HEK293 (cell line): Measurements from ENCODE around the gene ZNF385D.

Experiments
- CTCF ChIA-PET: fragments of 350-600 bp; formaldehyde crosslinking; extraction: SDS; loops from one replicate; lab custom pipeline; 2021; ENCODE audit warnings: antibody characterized with exemption; lab: Yijun Ruan, JAX
- POLR2A ChIA-PET: fragments of 300-600 bp; formaldehyde crosslinking; extraction: SDS; loops from one replicate; lab custom pipeline; 2020; ENCODE audit warnings: antibody characterized with exemption, inconsistent platforms; lab: Yijun Ruan, JAX
- H3K27ac ChIP-seq: fragments of 200-500 bp; sonication (Bioruptor generic); 2 replicates; pipeline ENCODE4 v1.5.1; 2014; ENCODE audit warnings: low read depth, low read length, control low read depth, inconsistent platforms; ENCODE audit errors: extremely low read depth
- H3K36me3 ChIP-seq, 2 experiments: fragments of 200-500 bp in 1 of 2; sonication (Bioruptor generic) in 1 of 2; 1 replicate in 1 of 2; 2 replicates in 1 of 2; pipeline ENCODE4 v1.5.1; 2014 to 2017; ENCODE audit warnings: inconsistent platforms in 2 of 2, low read length in 2 of 2; ENCODE audit not compliant: control insufficient read depth in 2 of 2, insufficient read depth in 1 of 2
- H3K4me1 ChIP-seq: fragments of 200-500 bp; sonication (Bioruptor generic); 2 replicates; pipeline ENCODE4 v1.5.1; 2014; ENCODE audit warnings: mild to moderate bottlenecking, low read length, inconsistent platforms; ENCODE audit not compliant: control insufficient read depth, insufficient read depth
- H3K4me3 ChIP-seq: 2 replicates; pipeline ENCODE4 v1.5.1; 2011; ENCODE audit warnings: low read depth, mild to moderate bottlenecking, control low read depth, low read length, moderate library complexity
- H3K9me3 ChIP-seq: fragments of 200-500 bp; sonication (Bioruptor generic); 2 replicates; pipeline ENCODE4 v1.5.1; 2014; ENCODE audit warnings: low read depth, low read length, inconsistent platforms; ENCODE audit not compliant: control insufficient read depth, insufficient read depth
- MZF1 ChIP-seq: fragments of 450-650 bp; formaldehyde crosslinking; IDR thresholded peaks from 2 replicates; pipeline ENCODE4 v1.5.1; 2017; ENCODE audit warnings: missing biosample characterization, missing genetic modification characterization, borderline replicate concordance
- SCRT1 ChIP-seq: fragments of 450-650 bp; formaldehyde crosslinking; IDR thresholded peaks from 2 replicates; pipeline ENCODE4 v1.5.1; 2016; ENCODE audit warnings: missing biosample characterization, missing genetic modification characterization, borderline replicate concordance
- WT1 ChIP-seq: fragments of 450-650 bp; formaldehyde crosslinking; IDR thresholded peaks from 2 replicates; pipeline ENCODE4 v1.5.1; 2016; ENCODE audit warnings: missing biosample characterization, missing genetic modification characterization
- ZEB2 ChIP-seq: fragments of 450-650 bp; formaldehyde crosslinking; IDR thresholded peaks from 2 replicates; pipeline ENCODE4 v1.5.1; 2016; ENCODE audit warnings: missing biosample characterization, missing genetic modification characterization
- ZFP3 ChIP-seq: fragments of 450-650 bp; formaldehyde crosslinking; IDR thresholded peaks from 2 replicates; pipeline ENCODE4 v1.5.1; 2016; ENCODE audit warnings: low read depth, missing biosample characterization, missing genetic modification characterization
- ZNF155 ChIP-seq: fragments of 450-650 bp; formaldehyde crosslinking; IDR thresholded peaks from 2 replicates; pipeline ENCODE4 v1.5.1; 2016; ENCODE audit warnings: missing biosample characterization, missing genetic modification characterization
- ZNF211 ChIP-seq: fragments of 450-650 bp; formaldehyde crosslinking; IDR thresholded peaks from 2 replicates; pipeline ENCODE4 v1.5.1; 2016; ENCODE audit warnings: low read depth, missing biosample characterization, missing genetic modification characterization
- ZNF24 ChIP-seq: fragments of 450-650 bp; formaldehyde crosslinking; IDR thresholded peaks from 2 replicates; pipeline ENCODE4 v1.5.1; 2016; ENCODE audit warnings: missing biosample characterization, missing genetic modification characterization
- ZNF311 ChIP-seq: fragments of 450-650 bp; formaldehyde crosslinking; IDR thresholded peaks from 2 replicates; pipeline ENCODE4 v1.5.1; 2017; ENCODE audit warnings: missing biosample characterization, missing genetic modification characterization, borderline replicate concordance
- ZNF341 ChIP-seq: fragments of 450-650 bp; formaldehyde crosslinking; IDR thresholded peaks from 2 replicates; pipeline ENCODE4; 2016; ENCODE audit warnings: low read depth, missing biosample characterization, missing genetic modification characterization
- ZNF555 ChIP-seq: fragments of 450-650 bp; formaldehyde crosslinking; conservative IDR thresholded peaks from 2 replicates; pipeline ENCODE4 v1.5.1; 2017; ENCODE audit warnings: missing biosample characterization, mild to moderate bottlenecking, missing genetic modification characterization, inconsistent platforms
- ZNF654 ChIP-seq: fragments of 450-650 bp; formaldehyde crosslinking; IDR thresholded peaks from 2 replicates; pipeline ENCODE4 v1.5.1; 2016; ENCODE audit warnings: low read depth, missing biosample characterization, missing genetic modification characterization
- ZNF660 ChIP-seq: fragments of 450-650 bp; IDR thresholded peaks from 2 replicates; pipeline ENCODE4 v1.5.1; 2018; ENCODE audit warnings: missing biosample characterization, mild to moderate bottlenecking, missing genetic modification characterization
- ZNF670 ChIP-seq: fragments of 450-650 bp; formaldehyde crosslinking; IDR thresholded peaks from 2 replicates; pipeline ENCODE4 v1.5.1; 2016; ENCODE audit warnings: missing biosample characterization, missing genetic modification characterization, low read depth
- ZNF707 ChIP-seq: fragments of 450-650 bp; formaldehyde crosslinking; IDR thresholded peaks from 2 replicates; pipeline ENCODE4 v1.5.1; 2016; ENCODE audit warnings: missing biosample characterization, missing genetic modification characterization
- TF ChIP-seq, protein P1 (sequence below): fragments of 450-650 bp; formaldehyde crosslinking; IDR thresholded peaks from 2 replicates; pipeline ENCODE4 v1.5.1; 2016; ENCODE audit warnings: missing biosample characterization, missing genetic modification characterization
- TF ChIP-seq, protein P2 (sequence below): fragments of 450-650 bp; formaldehyde crosslinking; IDR thresholded peaks from 2 replicates; pipeline ENCODE4 v1.5.1; 2017; ENCODE audit warnings: missing biosample characterization, missing genetic modification characterization
- TF ChIP-seq, protein P3 (sequence below): fragments of 450-650 bp; formaldehyde crosslinking; IDR thresholded peaks from 2 replicates; pipeline ENCODE4 v1.5.1; 2016; ENCODE audit warnings: missing biosample characterization, missing genetic modification characterization, borderline replicate concordance
- TF ChIP-seq, protein P4 (sequence below): fragments of 450-650 bp; formaldehyde crosslinking; IDR thresholded peaks from 2 replicates; pipeline ENCODE4 v1.5.0; 2017; ENCODE audit warnings: missing biosample characterization, missing genetic modification characterization, borderline replicate concordance

The ZNF385D gene

DNA sequence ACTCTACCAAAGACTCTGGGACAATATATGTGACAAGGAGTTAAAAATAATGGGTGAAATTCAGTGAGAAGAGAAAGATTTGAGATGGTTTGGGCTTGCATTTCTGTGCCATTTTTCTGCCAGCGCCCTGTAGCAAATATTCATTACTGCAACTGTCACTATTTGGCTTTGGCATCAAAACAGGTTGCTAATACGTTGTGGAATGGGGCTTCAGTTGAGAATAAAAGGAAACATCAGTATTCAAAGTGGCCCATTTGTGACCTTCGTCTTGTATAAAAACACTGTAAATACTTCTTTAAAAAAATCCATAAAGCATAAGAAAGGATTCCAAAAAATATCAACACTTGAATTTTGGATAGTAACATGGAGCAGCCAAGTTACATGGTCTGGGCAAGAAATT is 309.2 kb downstream of the ZNF385D start:
- no peaks in the 10 kb centered on the region for H3K4me1 ChIP-seq
- H3K9me3 ChIP-seq = no peaks in the 10 kb centered on the region
- no peak for TF ChIP-seq ZNF707 (tag by site-specific recombination)
- no peak for TF ChIP-seq ZNF670 (tag by site-specific recombination)
- TF ChIP-seq ZNF211 (tag by site-specific recombination) = no peak
- no peak overlapping the region for H3K4me3 ChIP-seq
- no peaks in the 10 kb centered on the region for H3K36me3 ChIP-seq
- H3K27ac ChIP-seq = no peak overlapping the region
- ChIA-PET POLR2A (no interaction called here), CTCF (no interaction called here)

DNA sequence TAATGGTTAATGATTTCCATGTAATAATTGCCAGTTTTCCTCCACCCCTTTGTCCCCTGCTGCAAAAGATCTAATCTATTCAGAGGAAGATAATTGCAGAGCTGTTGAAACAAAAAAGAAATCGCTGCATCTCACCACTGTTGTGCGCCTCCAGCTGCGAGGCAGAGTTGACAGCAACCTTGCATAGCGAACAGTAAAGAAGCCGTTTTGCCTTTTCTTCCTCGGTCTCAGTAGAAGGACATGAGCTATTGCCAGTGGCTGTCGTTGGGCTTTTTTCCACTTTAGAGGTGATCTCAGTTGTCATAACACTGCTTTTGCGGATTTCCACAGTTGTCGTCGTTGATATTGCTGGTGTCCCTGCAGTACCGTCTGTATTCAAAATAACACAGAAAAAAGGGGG is 314.2 kb downstream of the ZNF385D start:
- Histone ChIP-seq H3K36me3 (no peaks in the 10 kb centered on the region), H3K27ac (no peak overlapping the region), H3K4me3 (no peak overlapping the region), H3K4me1 (no peaks in the 10 kb centered on the region), H3K9me3 (no peaks in the 10 kb centered on the region)
- CTCF ChIA-PET = no interaction called here
- POLR2A ChIA-PET = no interaction called here
- TF ChIP-seq ZNF311 (no peak), WT1 (tag by site-specific recombination) (no peak), ZNF660 (tag by site-specific recombination) (no peak), ZEB2 (no peak)
- TF ChIP-seq, protein P1, sequence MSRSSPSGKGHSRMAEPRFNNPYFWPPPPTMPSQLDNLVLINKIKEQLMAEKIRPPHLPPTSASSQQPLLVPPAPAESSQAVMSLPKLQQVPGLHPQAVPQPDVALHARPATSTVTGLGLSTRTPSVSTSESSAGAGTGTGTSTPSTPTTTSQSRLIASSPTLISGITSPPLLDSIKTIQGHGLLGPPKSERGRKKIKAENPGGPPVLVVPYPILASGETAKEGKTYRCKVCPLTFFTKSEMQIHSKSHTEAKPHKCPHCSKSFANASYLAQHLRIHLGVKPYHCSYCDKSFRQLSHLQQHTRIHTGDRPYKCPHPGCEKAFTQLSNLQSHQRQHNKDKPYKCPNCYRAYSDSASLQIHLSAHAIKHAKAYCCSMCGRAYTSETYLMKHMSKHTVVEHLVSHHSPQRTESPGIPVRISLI (tag by site-specific recombination) = no peak
- TF ChIP-seq, protein P2, sequence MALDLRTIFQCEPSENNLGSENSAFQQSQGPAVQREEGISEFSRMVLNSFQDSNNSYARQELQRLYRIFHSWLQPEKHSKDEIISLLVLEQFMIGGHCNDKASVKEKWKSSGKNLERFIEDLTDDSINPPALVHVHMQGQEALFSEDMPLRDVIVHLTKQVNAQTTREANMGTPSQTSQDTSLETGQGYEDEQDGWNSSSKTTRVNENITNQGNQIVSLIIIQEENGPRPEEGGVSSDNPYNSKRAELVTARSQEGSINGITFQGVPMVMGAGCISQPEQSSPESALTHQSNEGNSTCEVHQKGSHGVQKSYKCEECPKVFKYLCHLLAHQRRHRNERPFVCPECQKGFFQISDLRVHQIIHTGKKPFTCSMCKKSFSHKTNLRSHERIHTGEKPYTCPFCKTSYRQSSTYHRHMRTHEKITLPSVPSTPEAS (tag by site-specific recombination) = no peak
- TF ChIP-seq, protein P3, sequence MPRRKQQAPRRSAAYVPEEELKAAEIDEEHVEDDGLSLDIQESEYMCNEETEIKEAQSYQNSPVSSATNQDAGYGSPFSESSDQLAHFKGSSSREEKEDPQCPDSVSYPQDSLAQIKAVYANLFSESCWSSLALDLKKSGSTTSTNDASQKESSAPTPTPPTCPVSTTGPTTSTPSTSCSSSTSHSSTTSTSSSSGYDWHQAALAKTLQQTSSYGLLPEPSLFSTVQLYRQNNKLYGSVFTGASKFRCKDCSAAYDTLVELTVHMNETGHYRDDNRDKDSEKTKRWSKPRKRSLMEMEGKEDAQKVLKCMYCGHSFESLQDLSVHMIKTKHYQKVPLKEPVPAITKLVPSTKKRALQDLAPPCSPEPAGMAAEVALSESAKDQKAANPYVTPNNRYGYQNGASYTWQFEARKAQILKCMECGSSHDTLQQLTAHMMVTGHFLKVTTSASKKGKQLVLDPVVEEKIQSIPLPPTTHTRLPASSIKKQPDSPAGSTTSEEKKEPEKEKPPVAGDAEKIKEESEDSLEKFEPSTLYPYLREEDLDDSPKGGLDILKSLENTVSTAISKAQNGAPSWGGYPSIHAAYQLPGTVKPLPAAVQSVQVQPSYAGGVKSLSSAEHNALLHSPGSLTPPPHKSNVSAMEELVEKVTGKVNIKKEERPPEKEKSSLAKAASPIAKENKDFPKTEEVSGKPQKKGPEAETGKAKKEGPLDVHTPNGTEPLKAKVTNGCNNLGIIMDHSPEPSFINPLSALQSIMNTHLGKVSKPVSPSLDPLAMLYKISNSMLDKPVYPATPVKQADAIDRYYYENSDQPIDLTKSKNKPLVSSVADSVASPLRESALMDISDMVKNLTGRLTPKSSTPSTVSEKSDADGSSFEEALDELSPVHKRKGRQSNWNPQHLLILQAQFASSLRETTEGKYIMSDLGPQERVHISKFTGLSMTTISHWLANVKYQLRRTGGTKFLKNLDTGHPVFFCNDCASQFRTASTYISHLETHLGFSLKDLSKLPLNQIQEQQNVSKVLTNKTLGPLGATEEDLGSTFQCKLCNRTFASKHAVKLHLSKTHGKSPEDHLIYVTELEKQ (tag by site-specific recombination) = no peak
- TF ChIP-seq, protein P4, sequence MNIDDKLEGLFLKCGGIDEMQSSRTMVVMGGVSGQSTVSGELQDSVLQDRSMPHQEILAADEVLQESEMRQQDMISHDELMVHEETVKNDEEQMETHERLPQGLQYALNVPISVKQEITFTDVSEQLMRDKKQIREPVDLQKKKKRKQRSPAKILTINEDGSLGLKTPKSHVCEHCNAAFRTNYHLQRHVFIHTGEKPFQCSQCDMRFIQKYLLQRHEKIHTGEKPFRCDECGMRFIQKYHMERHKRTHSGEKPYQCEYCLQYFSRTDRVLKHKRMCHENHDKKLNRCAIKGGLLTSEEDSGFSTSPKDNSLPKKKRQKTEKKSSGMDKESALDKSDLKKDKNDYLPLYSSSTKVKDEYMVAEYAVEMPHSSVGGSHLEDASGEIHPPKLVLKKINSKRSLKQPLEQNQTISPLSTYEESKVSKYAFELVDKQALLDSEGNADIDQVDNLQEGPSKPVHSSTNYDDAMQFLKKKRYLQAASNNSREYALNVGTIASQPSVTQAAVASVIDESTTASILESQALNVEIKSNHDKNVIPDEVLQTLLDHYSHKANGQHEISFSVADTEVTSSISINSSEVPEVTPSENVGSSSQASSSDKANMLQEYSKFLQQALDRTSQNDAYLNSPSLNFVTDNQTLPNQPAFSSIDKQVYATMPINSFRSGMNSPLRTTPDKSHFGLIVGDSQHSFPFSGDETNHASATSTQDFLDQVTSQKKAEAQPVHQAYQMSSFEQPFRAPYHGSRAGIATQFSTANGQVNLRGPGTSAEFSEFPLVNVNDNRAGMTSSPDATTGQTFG (tag by site-specific recombination) = no peak

DNA sequence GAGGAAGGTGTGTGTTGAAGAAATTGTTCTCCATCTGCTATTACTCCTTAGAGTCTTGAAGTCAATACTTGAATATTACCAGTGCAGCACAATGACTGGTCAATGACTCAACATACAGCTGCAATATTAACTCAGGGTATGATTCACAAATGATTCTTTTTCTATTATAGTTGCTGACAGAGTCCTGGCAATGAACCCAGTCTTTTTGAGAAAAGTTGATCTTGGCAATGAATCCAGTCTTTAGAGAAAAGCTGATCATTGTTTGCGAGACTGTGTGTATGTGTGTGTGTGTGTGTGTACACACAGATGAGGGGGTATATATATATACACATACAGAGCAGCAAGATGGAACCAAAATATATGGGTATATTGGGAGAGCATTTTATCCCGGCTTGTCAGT is 315.1 kb downstream of the ZNF385D start:
- no peaks in the 10 kb centered on the region for H3K4me1 ChIP-seq
- ChIA-PET POLR2A (no interaction called here), CTCF (interaction anchor here (0.7 kb wide), 1 partner anchor 103 kb away, joined by 3 read pairs; no protein-coding TSS in a partner anchor)
- TF ChIP-seq ZNF24 (tag by site-specific recombination) = no peak
- TF ChIP-seq ZFP3 (tag by site-specific recombination) = no peak
- no peak for TF ChIP-seq SCRT1 (tag by site-specific recombination)
- TF ChIP-seq, protein P2 (tag by site-specific recombination) = no peak
- TF ChIP-seq ZNF155 (tag by site-specific recombination) = no peak
- no peak for TF ChIP-seq ZNF555 (tag by site-specific recombination)
- no peak for TF ChIP-seq ZNF654 (tag by site-specific recombination)
- TF ChIP-seq MZF1 (tag by site-specific recombination) = no peak
- no peak for TF ChIP-seq ZNF341 (tag by site-specific recombination)

More for the DNA sequence above, 315.1 kb downstream of the ZNF385D start:
- H3K9me3 ChIP-seq = no peaks in the 10 kb centered on the region
- H3K36me3 ChIP-seq = no peaks in the 10 kb centered on the region
- H3K27ac ChIP-seq = no peak overlapping the region
- no peak overlapping the region for H3K4me3 ChIP-seq
